IMR-90 (cell line): ENCODE data around the gene KCNAB2. TPM values are rescaled to one million over a fixed set of nuclear protein-coding genes. Genes with fewer than 3 reads are reported as not detected.

Experiments used
- ATAC-seq: fragments of 200-7000 bp; cut with Tn5 transposase; 2 replicates; pipeline ENCODE4 v1.9.1; 2020; ENCODE audit warnings: low read depth, mild to moderate bottlenecking, moderate library complexity
- BruUV-seq: library from RNA; stranded (reverse); fragments of 400-500 nt; replicated peaks from 2 replicates; lab custom pipeline; 2021; lab: Mats Ljungman, UMichigan
- CTCF ChIA-PET: fragments of 300-600 bp; formaldehyde crosslinking; extraction: SDS; loops from one replicate; lab custom pipeline; 2021; ENCODE audit warnings: antibody characterized with exemption; lab: Yijun Ruan, JAX
- POLR2A ChIA-PET: fragments of 300-600 bp; sonication (Branson Sonifier 250); formaldehyde crosslinking; loops from one replicate; lab custom pipeline; 2022; ENCODE audit warnings: antibody characterized with exemption; ENCODE audit not compliant: unreplicated experiment; lab: Charles Lee
- DNase-seq: peaks from one replicate; pipeline ENCODE4 v3.0.0; 2013
- H2AFZ ChIP-seq: replicated peaks from 2 replicates; pipeline ENCODE3; 2013; ENCODE audit warnings: low read length, mild to moderate bottlenecking; ENCODE audit not compliant: poor library complexity
- H2AK5ac ChIP-seq: 2 replicates; pipeline ENCODE4 v1.6.1; 2013; ENCODE audit warnings: low read depth, low read length, inconsistent platforms
- H2AK9ac ChIP-seq: replicated peaks from 2 replicates; pipeline ENCODE3; 2013; ENCODE audit warnings: mild to moderate bottlenecking, low read depth, low read length, moderate library complexity; ENCODE audit not compliant: poor library complexity
- H2BK120ac ChIP-seq: 2 replicates; pipeline ENCODE4 v1.6.1; 2013; ENCODE audit warnings: low read depth, low read length, inconsistent platforms
- H2BK15ac ChIP-seq: 3 replicates; pipeline ENCODE4 v1.6.1; 2013; ENCODE audit warnings: low read depth, low read length, inconsistent platforms
- H2BK20ac ChIP-seq: 2 replicates; pipeline ENCODE4 v1.6.1; 2013; ENCODE audit warnings: low read depth, mild to moderate bottlenecking, inconsistent platforms, low read length, moderate library complexity
- H2BK5ac ChIP-seq: 2 replicates; pipeline ENCODE4 v1.6.1; 2013; ENCODE audit warnings: mild to moderate bottlenecking, low read depth, low read length, inconsistent platforms; ENCODE audit not compliant: poor library complexity, severe bottlenecking
- H3K14ac ChIP-seq: replicated peaks from 2 replicates; pipeline ENCODE4 v1.6.1; 2013; ENCODE audit warnings: low read depth, low read length, inconsistent platforms
- H3K18ac ChIP-seq: 2 replicates; pipeline ENCODE4 v1.6.1; 2013; ENCODE audit warnings: low read depth, low read length, control low read depth
- H3K23ac ChIP-seq: 2 replicates; pipeline ENCODE4 v1.6.1; 2013; ENCODE audit warnings: low read depth, low read length, inconsistent platforms
- H3K27ac ChIP-seq: 2 replicates; pipeline ENCODE4 v1.5.1; 2013; ENCODE audit warnings: mild to moderate bottlenecking, control low read depth, low read length; ENCODE audit not compliant: insufficient read depth
- H3K27me3 ChIP-seq: 2 replicates; pipeline ENCODE4 v1.6.1; 2013; ENCODE audit warnings: low read length; ENCODE audit not compliant: control insufficient read depth, insufficient read depth
- H3K36me3 ChIP-seq: 2 replicates; pipeline ENCODE4 v1.6.1; 2013; ENCODE audit warnings: low read length, mixed read lengths; ENCODE audit not compliant: control insufficient read depth, insufficient read depth
- H3K4ac ChIP-seq: 2 replicates; pipeline ENCODE4 v1.6.1; 2013; ENCODE audit warnings: low read depth, low read length, inconsistent platforms
- H3K4me1 ChIP-seq: 2 replicates; pipeline ENCODE4 v1.6.1; 2013; ENCODE audit warnings: low read length, mixed read lengths; ENCODE audit not compliant: control insufficient read depth, insufficient read depth
- H3K4me2 ChIP-seq: 2 replicates; pipeline ENCODE4 v1.6.1; 2013; ENCODE audit warnings: low read depth, mild to moderate bottlenecking, control low read depth, low read length, moderate library complexity
- H3K4me3 ChIP-seq: 2 replicates; pipeline ENCODE4 v1.5.1; 2013; ENCODE audit warnings: low read depth, mild to moderate bottlenecking, control low read depth, low read length, moderate library complexity; ENCODE audit not compliant: insufficient read depth
- H3K56ac ChIP-seq: 2 replicates; pipeline ENCODE4 v1.6.1; 2013; ENCODE audit warnings: low read length, inconsistent platforms; ENCODE audit not compliant: insufficient read depth; ENCODE audit errors: extremely low read depth
- H3K79me1 ChIP-seq, 2 experiments: 2 replicates each; pipeline ENCODE4 v1.6.1; 2013; ENCODE audit warnings: low read length in 2 of 2, inconsistent platforms in 1 of 2, low read depth in 1 of 2
- H3K9ac ChIP-seq: 2 replicates; pipeline ENCODE4 v1.6.1; 2013; ENCODE audit warnings: low read depth, low read length, control low read depth
- H3K9me1 ChIP-seq: 2 replicates; pipeline ENCODE4 v1.6.1; 2013; ENCODE audit warnings: low read length, inconsistent platforms; ENCODE audit not compliant: insufficient read depth
- H3K9me3 ChIP-seq: 2 replicates; pipeline ENCODE4 v1.6.1; 2013; ENCODE audit warnings: low read length; ENCODE audit not compliant: control insufficient read depth, insufficient read depth
- H4K20me1 ChIP-seq: 2 replicates; pipeline ENCODE4 v1.6.1; 2013; ENCODE audit warnings: low read length, inconsistent platforms; ENCODE audit not compliant: insufficient read depth
- H4K5ac ChIP-seq: 2 replicates; pipeline ENCODE4 v1.6.1; 2013; ENCODE audit warnings: mild to moderate bottlenecking, low read depth, low read length, control low read depth
- H4K8ac ChIP-seq, 2 experiments: 2 replicates each; pipeline ENCODE4 v1.6.1; 2013; ENCODE audit warnings: low read depth in 2 of 2, low read length in 2 of 2, control low read depth in 1 of 2, inconsistent platforms in 1 of 2
- H4K91ac ChIP-seq: 2 replicates; pipeline ENCODE4 v1.6.1; 2013; ENCODE audit warnings: low read depth, low read length, inconsistent platforms; ENCODE audit not compliant: insufficient read depth
- BHLHE40 ChIP-seq: fragments of 150-350 bp; IDR thresholded peaks from 2 replicates; pipeline ENCODE4 v1.6.1; 2016; ENCODE audit warnings: mild to moderate bottlenecking, low read depth, low read length
- CEBPB ChIP-seq: IDR thresholded peaks from 2 replicates; pipeline ENCODE4 v1.6.1; 2012; ENCODE audit warnings: low read depth, low read length, improper control_type of control experiment
- CHD1 ChIP-seq: IDR thresholded peaks from 2 replicates; pipeline ENCODE4 v1.6.1; 2012; ENCODE audit warnings: low read depth, low read length, improper control_type of control experiment
- FOS ChIP-seq: fragments of 150-350 bp; IDR thresholded peaks from 2 replicates; pipeline ENCODE4 v1.6.1; 2016; ENCODE audit warnings: low read depth, low read length
- MAFK ChIP-seq: IDR thresholded peaks from 2 replicates; pipeline ENCODE4 v1.6.1; 2012; ENCODE audit warnings: low read depth, low read length, improper control_type of control experiment
- MXI1 ChIP-seq: IDR thresholded peaks from 2 replicates; pipeline ENCODE4 v1.6.1; 2012; ENCODE audit warnings: low read depth, mild to moderate bottlenecking, low read length, moderate library complexity, borderline replicate concordance
- POLR2A ChIP-seq: IDR thresholded peaks from 2 replicates; pipeline ENCODE4 v1.6.1; 2012; ENCODE audit warnings: mild to moderate bottlenecking, low read depth, low read length
- RAD21 ChIP-seq: IDR thresholded peaks from 2 replicates; pipeline ENCODE4 v1.6.1; 2012; ENCODE audit warnings: low read length, improper control_type of control experiment
- RCOR1 ChIP-seq: IDR thresholded peaks from 2 replicates; pipeline ENCODE4 v1.6.1; 2012; ENCODE audit warnings: mild to moderate bottlenecking, low read length, improper control_type of control experiment; ENCODE audit not compliant: insufficient replicate concordance
- RFX5 ChIP-seq: IDR thresholded peaks from 2 replicates; pipeline ENCODE4 v1.8.0; 2012; ENCODE audit warnings: low read depth, mild to moderate bottlenecking, low read length, moderate library complexity
- SMC3 ChIP-seq: fragments of 150-350 bp; IDR thresholded peaks from 2 replicates; pipeline ENCODE4 v1.6.1; 2016; ENCODE audit warnings: low read depth, mild to moderate bottlenecking, antibody characterized with exemption, low read length, moderate library complexity
- WGBS, 2 experiments: methylation state at CpG; one replicate each; pipeline versions ENCODE4 v1.1.5 to v1.1.7; 2013; ENCODE audit warnings: missing lambda C conversion rate in 2 of 2; ENCODE audit not compliant: insufficient read length in 1 of 2; ENCODE audit errors: extremely low coverage in 2 of 2; 5-methylcytosine and 5-hydroxymethylcytosine counted together
- dilution Hi-C: fragments of 300-500 bp; cut with HindIII; formaldehyde crosslinking; loops from one replicate; pipeline ENCODE4 v1.14.3; 2018; ENCODE audit warnings: low sequenced_read_pairs; ENCODE audit not compliant: unreplicated experiment
- in situ Hi-C: fragments of 300-500 bp; cut with MboI; formaldehyde crosslinking; loops from 3 replicates; pipeline ENCODE4 v1.14.3; 2019; ENCODE audit warnings: low sequenced_read_pairs, inconsistent platforms, mixed read lengths
- intact Hi-C: fragments of 100-400 bp; cut with micrococcal nuclease; formaldehyde crosslinking; loops from 2 replicates; pipeline ENCODE4 v1.10.0; 2022
- polyA plus RNA-seq, 3 experiments: library from polyadenylated mRNA; depleted of rRNA; stranded (reverse); fragments of >200 nt; gene quantifications; 2 replicates each; pipeline ENCODE4 v1.2.3, GENCODE V29; 2012; ENCODE audit warnings: low replicate concordance in 1 of 3
- total RNA-seq: library from RNA; depleted of rRNA; stranded (reverse); fragments of >200 nt; gene quantifications from 2 replicates; pipeline ENCODE4 v1.2.3, GENCODE V29; 2012
- TF ChIP-seq, protein P1 (sequence below): fragments of 150-350 bp; IDR thresholded peaks from 2 replicates; pipeline ENCODE4 v1.6.1; 2016; ENCODE audit warnings: low read depth, mild to moderate bottlenecking, low read length, moderate library complexity, borderline replicate concordance
- TF ChIP-seq, protein P2 (sequence below): fragments of 150-350 bp; IDR thresholded peaks from 2 replicates; pipeline ENCODE4 v1.6.1; 2017; ENCODE audit warnings: mild to moderate bottlenecking, antibody characterized with exemption, low read length, low read depth

The KCNAB2 gene
- total and polyA plus RNA-seq, 2 of the 4 experiments (the other 2 are of a cell fraction): 1.3 to 4.2 TPM

DNA sequence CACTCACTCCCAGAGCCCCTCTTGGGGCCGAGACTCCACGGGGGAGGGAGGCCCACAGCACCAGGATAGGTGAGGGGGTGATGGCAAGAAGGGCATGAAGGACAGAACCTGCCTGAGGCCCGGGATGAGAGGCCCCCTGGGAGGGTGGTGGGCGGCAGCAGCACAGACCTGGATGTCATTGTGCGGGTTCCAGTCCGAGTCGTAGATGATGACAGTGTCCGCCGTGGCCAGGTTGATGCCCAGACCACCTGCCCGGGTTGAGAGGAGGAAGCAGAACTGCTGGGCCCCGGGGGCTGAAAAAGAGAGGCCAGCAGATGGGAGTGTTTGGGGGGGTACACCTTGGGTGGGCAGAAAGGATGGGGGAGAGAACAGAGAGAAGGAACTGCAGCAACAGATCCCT, 84.3 kb downstream of the KCNAB2 start:
- no peak overlapping the region for H4K5ac ChIP-seq
- no peak overlapping the region for H2AFZ ChIP-seq
- H3K56ac ChIP-seq: no peak overlapping the region
- no TSS peak for BruUV-seq
- no peaks in the 10 kb centered on the region for H3K79me1 ChIP-seq
- no peak overlapping the region for H2AK5ac ChIP-seq
- dilution Hi-C loops: no loop called here
- ChIA-PET CTCF (no interaction called here), POLR2A (no interaction called here)
- ATAC-seq: no peak
- H3K4me3 ChIP-seq: no peak overlapping the region
- DNase-seq: no peak
- peaks cover 3% of the 10 kb centered on the region; the same call in 1 of the 2 replicates for H3K27me3 ChIP-seq
- H2AK9ac ChIP-seq: no peak overlapping the region
- no peak overlapping the region for H4K91ac ChIP-seq
- intact Hi-C loops: no loop called here
- H2BK120ac ChIP-seq: no peak overlapping the region
- H2BK20ac ChIP-seq: no peak overlapping the region
- no peaks in the 10 kb centered on the region for H3K36me3 ChIP-seq
- no peak overlapping the region for H2BK5ac ChIP-seq
- H3K4ac ChIP-seq: no peak overlapping the region
- H3K18ac ChIP-seq: no peak overlapping the region
- no peak overlapping the region for H3K14ac ChIP-seq
- 62% methylated on average over 7 of the region's 11 CpGs; no CpG with 5 or more reads in 1 of the 2 experiments for WGBS, 2 experiments
- H4K8ac ChIP-seq: no peak overlapping the region
- no peak for TF ChIP-seq RFX5
- TF ChIP-seq SMC3: no peak
- TF ChIP-seq BHLHE40: no peak
- no peak for TF ChIP-seq CHD1
- TF ChIP-seq POLR2A: no peak
- TF ChIP-seq RAD21: no peak
- no peak for TF ChIP-seq RCOR1
- TF ChIP-seq, protein P1, sequence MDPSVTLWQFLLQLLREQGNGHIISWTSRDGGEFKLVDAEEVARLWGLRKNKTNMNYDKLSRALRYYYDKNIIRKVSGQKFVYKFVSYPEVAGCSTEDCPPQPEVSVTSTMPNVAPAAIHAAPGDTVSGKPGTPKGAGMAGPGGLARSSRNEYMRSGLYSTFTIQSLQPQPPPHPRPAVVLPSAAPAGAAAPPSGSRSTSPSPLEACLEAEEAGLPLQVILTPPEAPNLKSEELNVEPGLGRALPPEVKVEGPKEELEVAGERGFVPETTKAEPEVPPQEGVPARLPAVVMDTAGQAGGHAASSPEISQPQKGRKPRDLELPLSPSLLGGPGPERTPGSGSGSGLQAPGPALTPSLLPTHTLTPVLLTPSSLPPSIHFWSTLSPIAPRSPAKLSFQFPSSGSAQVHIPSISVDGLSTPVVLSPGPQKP: no peak
- TF ChIP-seq, protein P2, sequence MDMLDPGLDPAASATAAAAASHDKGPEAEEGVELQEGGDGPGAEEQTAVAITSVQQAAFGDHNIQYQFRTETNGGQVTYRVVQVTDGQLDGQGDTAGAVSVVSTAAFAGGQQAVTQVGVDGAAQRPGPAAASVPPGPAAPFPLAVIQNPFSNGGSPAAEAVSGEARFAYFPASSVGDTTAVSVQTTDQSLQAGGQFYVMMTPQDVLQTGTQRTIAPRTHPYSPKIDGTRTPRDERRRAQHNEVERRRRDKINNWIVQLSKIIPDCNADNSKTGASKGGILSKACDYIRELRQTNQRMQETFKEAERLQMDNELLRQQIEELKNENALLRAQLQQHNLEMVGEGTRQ: no peak
- TF ChIP-seq FOS: no peak
- no peak for TF ChIP-seq MXI1
- TF ChIP-seq CEBPB: no peak
- no peak for TF ChIP-seq MAFK
- H3K9ac ChIP-seq: no peak overlapping the region
- in situ Hi-C loops: no loop called here
- H3K4me2 ChIP-seq: no peak overlapping the region
- no peaks in the 10 kb centered on the region for H3K4me1 ChIP-seq
- no peaks in the 10 kb centered on the region for H3K9me1 ChIP-seq
- no peaks in the 10 kb centered on the region for H4K20me1 ChIP-seq
- H3K27ac ChIP-seq: no peak overlapping the region
- H3K9me3 ChIP-seq: peaks cover 5% of the 10 kb centered on the region; the same call in 1 of the 2 replicates
- H2BK15ac ChIP-seq: no peak overlapping the region
- H3K23ac ChIP-seq: no peak overlapping the region
